ENCODE data around the gene WNT7B. TPM values are rescaled to one million over a fixed set of nuclear protein-coding genes. Genes with fewer than 3 reads are reported as not detected.

WNT7B gene
- total and polyA plus RNA-seq, 2 experiments from 2014 or later: 0.10 TPM; not detected in 1

GRCh38 chr22:45964372-45964771 lies 12.6 kb downstream of the WNT7B start:
- Mint-ChIP-seq H3K27me3 (ENCODE audit: insufficient read depth, low read depth, poor library complexity) (peaks cover 30% of the 10 kb centered on the region), H3K4me3 (no peak overlapping the region), H3K9me3 (no peaks in the 10 kb centered on the region), H3K36me3 (ENCODE audit: low read depth) (no peaks in the 10 kb centered on the region), H3K27ac (no peak overlapping the region), H3K4me1 (peaks cover 11% of the 10 kb centered on the region)
- Histone ChIP-seq H3K4me2 (no peak overlapping the region), H3K4me1 (ENCODE audit: insufficient read depth) (no peaks in the 10 kb centered on the region; the same call in 1 of the 2 replicates), H3K36me3 (ENCODE audit: insufficient read depth) (no peaks in the 10 kb centered on the region), H3F3A (replicated peaks; ENCODE audit: low read depth) (no peaks in the 10 kb centered on the region), H3K4me3 (no peak overlapping the region), H3K27me3 (ENCODE audit: insufficient read depth) (peaks cover 2% of the 10 kb centered on the region; the same call in 1 of the 2 replicates), H3K27ac (ENCODE audit: low read depth) (no peak overlapping the region), H2AFZ (no peak overlapping the region), H4K20me1 (replicated peaks; ENCODE audit: insufficient read depth) (no peaks in the 10 kb centered on the region), H3K9me2 (ENCODE audit: insufficient read depth) (no peaks in the 10 kb centered on the region), H3K79me2 (replicated peaks; ENCODE audit: insufficient read depth) (no peaks in the 10 kb centered on the region)
- ATAC-seq (no peak), DNase-seq (ENCODE audit: low spot score) (no peak)
- no peak for TF ChIP-seq NANOG (IDR thresholded peaks at IDR 0.05; ENCODE audit: borderline replicate concordance)
- TF ChIP-seq ZNF462 (CRISPR knock-in tag; IDR thresholded peaks at IDR 0.05): no peak
- no peak for TF ChIP-seq STAT1 (IDR thresholded peaks at IDR 0.05; ENCODE audit: unreplicated experiment)
- TF ChIP-seq, protein P1, sequence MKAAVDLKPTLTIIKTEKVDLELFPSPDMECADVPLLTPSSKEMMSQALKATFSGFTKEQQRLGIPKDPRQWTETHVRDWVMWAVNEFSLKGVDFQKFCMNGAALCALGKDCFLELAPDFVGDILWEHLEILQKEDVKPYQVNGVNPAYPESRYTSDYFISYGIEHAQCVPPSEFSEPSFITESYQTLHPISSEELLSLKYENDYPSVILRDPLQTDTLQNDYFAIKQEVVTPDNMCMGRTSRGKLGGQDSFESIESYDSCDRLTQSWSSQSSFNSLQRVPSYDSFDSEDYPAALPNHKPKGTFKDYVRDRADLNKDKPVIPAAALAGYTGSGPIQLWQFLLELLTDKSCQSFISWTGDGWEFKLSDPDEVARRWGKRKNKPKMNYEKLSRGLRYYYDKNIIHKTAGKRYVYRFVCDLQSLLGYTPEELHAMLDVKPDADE (IDR thresholded peaks at IDR 0.05): no peak
- no peak for TF ChIP-seq JUNB (IDR thresholded peaks at IDR 0.05; ENCODE audit: unreplicated experiment)
- TF ChIP-seq EZH2phosphoT487 (IDR thresholded peaks at IDR 0.05; ENCODE audit: unreplicated experiment): no peak
- TF ChIP-seq CREB1 (CRISPR knock-in tag; IDR thresholded peaks at IDR 0.05; ENCODE audit: low read depth): no peak
- TF ChIP-seq POLR2AphosphoS5 (IDR thresholded peaks at IDR 0.05; ENCODE audit: low read depth): no peak
- TF ChIP-seq, protein P2, sequence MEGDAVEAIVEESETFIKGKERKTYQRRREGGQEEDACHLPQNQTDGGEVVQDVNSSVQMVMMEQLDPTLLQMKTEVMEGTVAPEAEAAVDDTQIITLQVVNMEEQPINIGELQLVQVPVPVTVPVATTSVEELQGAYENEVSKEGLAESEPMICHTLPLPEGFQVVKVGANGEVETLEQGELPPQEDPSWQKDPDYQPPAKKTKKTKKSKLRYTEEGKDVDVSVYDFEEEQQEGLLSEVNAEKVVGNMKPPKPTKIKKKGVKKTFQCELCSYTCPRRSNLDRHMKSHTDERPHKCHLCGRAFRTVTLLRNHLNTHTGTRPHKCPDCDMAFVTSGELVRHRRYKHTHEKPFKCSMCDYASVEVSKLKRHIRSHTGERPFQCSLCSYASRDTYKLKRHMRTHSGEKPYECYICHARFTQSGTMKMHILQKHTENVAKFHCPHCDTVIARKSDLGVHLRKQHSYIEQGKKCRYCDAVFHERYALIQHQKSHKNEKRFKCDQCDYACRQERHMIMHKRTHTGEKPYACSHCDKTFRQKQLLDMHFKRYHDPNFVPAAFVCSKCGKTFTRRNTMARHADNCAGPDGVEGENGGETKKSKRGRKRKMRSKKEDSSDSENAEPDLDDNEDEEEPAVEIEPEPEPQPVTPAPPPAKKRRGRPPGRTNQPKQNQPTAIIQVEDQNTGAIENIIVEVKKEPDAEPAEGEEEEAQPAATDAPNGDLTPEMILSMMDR (conservative IDR thresholded peaks at IDR 0.05; ENCODE audit: low read depth in 2 of 2): no peak
- TF ChIP-seq ZNF331 (CRISPR knock-in tag; IDR thresholded peaks at IDR 0.05; ENCODE audit: low read depth): no peak
- TF ChIP-seq EZH2 (IDR thresholded peaks at IDR 0.05; ENCODE audit: low read depth, unreplicated experiment): no peak
- TF ChIP-seq, protein P3, sequence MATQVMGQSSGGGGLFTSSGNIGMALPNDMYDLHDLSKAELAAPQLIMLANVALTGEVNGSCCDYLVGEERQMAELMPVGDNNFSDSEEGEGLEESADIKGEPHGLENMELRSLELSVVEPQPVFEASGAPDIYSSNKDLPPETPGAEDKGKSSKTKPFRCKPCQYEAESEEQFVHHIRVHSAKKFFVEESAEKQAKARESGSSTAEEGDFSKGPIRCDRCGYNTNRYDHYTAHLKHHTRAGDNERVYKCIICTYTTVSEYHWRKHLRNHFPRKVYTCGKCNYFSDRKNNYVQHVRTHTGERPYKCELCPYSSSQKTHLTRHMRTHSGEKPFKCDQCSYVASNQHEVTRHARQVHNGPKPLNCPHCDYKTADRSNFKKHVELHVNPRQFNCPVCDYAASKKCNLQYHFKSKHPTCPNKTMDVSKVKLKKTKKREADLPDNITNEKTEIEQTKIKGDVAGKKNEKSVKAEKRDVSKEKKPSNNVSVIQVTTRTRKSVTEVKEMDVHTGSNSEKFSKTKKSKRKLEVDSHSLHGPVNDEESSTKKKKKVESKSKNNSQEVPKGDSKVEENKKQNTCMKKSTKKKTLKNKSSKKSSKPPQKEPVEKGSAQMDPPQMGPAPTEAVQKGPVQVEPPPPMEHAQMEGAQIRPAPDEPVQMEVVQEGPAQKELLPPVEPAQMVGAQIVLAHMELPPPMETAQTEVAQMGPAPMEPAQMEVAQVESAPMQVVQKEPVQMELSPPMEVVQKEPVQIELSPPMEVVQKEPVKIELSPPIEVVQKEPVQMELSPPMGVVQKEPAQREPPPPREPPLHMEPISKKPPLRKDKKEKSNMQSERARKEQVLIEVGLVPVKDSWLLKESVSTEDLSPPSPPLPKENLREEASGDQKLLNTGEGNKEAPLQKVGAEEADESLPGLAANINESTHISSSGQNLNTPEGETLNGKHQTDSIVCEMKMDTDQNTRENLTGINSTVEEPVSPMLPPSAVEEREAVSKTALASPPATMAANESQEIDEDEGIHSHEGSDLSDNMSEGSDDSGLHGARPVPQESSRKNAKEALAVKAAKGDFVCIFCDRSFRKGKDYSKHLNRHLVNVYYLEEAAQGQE (IDR thresholded peaks at IDR 0.05; ENCODE audit: unreplicated experiment): no peak
- no peak for TF ChIP-seq ZNF114 (CRISPR knock-in tag; IDR thresholded peaks at IDR 0.05)

Data from GM23338 (cell line).